HG02571 (cell line): ENCODE results near the gene KDM2B.
"Not testable (repeated sequence)": the region's sequence is repeated elsewhere in the genome, so short reads cannot be mapped to it uniquely, and the experiment has no call there.

Experiments used
- ATAC-seq: cut with Tn5 transposase; IDR thresholded peaks from one replicate; pipeline ENCODE4 v1.9.1; 2021; ENCODE audit warnings: mild to moderate bottlenecking, moderate library complexity; ENCODE audit not compliant: unreplicated experiment

KDM2B gene

DNA sequence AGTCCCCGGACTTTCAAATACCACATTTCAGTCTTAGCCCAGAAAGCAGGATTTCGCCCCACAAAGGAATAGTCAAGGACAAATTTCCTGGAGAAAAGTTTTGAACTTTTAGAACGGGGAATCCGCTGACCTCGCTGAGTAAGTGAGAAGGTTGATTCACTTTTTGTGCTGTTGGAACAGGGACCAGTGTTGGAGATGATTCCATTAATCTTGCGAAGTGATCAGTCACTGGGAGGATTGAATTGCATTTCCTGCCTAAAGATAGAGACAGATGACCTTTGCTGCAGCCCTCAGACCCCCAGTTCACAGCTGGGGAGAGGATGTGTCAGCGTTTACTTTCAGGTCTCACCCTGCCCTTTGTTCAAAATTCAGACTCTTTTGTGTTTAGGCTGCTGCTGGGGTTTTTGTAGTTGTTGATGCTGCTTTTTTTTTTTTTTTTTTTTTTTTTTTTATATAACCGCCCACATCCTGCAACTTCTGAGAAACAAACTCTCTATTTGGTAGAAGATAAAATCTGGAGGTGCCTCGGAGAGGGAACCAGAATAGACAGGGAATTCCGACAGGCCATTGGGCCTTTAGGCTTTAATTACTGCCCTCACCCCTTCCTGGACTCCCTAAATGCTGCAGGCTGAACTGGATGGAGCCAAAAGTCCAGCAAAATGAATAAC lies 9.8 kb upstream of the KDM2B start:
- peak; percentile 20 for ATAC-seq

DNA sequence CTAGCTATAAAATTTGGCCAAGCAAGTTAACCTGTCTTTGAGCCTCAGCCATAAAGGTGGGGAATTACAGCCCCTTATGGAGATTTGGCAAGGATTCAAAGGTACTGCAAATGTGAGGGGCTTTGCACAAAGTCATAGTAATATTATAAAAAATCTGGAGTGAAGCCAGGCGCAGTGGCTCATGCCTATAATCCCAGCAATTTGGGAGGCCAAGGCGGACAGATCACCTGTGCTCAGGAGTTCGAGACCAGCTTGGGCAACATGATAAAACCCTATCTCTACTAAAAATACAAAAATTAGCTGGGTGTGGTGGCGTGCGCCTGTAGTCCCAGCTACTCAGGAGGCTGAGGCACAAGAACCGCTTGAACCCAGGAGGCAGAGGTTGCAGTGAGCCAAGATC lies 4.1 kb upstream of the KDM2B start:
- ATAC-seq, result not testable (repeated sequence)

DNA sequence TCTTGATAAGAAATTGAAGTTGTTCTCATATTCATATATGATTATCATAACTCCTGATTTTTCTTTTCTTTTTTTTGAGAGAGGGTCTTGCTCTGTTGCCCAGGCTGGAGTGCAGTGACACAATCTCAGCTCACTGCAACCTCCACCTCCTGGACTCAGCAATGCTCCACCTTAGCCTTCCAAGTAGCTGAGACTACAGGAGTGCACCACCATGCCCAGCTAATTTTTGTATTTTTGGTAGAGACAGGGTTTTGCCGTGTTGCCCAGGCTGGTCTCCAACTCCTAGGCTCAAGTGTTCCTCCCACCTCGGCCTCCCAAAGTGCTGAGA lies 2.5 kb upstream of the KDM2B start:
- not testable (repeated sequence) for ATAC-seq

DNA sequence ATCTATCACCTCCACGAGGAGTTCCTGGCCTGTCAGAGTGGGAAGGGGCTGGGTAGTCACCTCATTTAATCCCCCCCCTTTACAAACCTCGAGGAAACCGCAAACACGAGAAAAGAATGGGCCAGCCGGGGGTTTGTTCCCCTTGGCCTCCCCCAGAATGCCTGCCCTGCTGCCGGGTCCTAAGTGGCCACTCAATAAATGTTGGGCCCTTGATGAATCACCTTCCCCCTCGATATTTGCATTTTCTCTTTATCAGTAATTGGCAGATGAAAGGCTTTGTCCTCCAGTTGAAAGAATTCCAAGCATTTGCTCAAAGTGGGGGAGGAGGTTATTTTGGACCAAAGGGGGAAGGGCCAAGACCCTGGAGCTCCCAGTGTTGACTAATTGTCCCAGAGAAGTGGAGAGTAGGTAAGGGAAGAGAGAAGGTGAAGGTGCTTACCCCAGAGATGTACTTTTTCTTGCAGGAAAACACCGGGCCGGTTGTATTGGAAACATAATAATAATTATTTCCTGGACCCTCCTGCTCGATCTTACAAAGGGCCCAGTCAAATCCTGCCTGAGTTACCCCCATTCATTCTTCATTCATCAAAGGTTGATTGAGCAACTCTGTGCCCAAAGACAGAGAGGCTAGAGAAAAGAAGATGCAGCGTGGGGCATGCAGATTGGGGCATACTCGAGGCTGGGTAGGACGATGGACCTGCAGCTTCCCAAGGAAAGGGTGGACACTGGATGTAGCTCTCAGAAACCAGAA lies 1.9 kb upstream of the KDM2B start:
- no peak for ATAC-seq

DNA sequence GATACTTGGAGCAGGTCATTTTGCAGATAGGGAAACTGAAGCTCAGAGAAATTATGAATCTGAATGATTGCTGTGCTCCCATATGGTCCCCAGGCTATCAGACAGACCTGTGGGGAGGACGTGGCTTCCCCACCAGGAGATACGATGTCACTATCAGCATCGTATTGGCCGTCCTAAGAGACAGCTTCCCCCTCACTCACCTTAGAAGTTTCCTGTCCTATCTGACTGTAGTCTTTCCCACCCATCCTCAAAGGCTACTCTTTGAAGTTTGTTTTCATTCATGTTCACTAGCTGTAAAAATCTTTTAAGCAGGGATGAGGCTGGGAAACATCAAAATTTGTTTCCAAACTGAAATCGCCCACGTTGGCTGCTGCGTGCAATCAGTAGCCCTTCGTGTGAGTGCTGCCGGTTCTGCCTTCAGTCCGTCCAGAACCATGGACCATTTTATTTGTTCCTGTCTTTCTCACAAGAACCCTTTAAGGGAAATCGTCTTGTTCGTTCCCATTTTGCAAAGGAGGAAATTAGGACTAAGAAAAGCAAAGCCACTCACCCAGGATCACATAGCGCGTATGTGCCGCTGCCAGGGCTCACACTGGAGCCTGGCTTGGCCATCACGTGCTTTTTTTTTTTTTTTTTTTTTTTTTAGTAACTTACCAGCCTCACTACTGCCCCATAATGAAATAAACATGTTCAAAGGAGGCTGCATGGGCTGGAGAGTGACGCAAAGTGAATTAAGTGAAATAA lies 1.0 kb upstream of the KDM2B start:
- no peak for ATAC-seq

DNA sequence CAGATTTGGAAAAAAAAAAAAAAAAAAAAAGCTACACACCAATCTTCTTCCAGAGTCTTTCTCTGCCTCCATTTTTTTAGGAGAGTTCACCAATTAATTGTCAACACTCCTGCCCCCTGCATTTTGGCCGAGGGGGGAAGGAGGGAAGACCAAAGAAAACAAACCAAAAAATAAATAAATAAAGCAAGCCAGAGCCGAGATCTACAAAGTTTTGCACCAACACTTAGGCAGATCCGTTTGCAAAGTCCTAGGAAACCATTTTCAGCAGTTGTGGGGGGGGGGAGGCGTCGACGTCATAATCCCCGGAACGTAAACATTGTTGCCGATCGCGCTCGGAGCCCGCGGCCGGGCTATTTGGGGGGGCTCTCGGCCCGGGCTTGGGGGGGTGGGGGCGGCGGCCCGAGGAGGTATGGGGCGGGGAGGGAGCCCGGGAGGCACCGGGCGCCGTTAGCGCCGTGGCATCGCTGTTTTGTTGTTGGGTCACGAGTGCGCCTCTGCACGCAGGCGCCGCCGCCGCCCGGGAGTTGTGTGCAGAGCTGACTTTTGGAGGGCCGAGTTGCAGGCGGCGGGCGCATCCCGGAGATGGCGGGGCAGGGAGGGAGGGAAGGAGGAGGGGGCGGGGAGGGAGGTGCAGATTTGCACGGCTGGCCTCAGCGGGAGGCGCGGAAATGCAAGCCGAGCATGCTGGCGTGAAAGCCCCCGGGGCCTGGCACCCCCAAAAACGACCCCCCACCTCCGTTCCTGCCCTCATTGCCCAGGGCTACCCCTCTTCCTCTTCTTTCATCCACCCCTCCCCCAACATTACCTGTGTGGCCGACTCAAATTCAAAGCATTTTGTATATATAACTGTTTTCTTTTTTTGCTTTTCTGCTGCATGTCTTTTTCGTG lies 598 bp downstream of the KDM2B start:
- no peak for ATAC-seq

DNA sequence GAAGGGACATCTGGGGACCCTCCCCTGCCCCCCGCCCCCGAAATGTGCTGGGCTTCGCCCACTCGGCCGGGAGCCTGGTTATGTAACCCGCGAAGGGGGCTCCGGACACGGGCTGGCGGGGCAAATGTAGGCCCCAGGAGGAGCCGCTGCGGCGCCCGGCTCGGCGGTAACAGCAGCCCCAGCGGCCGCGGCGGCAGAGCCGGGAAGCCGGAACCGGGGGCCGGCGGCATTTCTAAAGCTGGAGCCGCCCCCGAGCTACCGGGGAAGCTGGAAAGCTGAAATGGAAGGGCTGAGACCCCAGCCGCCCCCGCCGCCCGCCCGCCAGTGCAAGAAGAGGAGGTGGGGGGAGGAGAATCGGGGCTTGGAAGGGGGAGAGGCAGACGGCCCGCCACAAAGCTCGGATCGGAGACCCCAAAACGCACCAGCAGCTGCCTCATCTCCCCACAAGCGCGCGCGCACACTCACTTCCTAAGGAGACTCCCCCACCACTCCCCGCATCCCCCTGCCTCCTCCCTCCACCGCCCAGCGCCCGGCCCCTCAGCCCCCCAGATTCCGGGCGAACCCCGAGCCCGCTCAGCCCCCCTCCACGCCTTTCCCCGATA lies 1.5 kb downstream of the KDM2B start:
- no peak for ATAC-seq

DNA sequence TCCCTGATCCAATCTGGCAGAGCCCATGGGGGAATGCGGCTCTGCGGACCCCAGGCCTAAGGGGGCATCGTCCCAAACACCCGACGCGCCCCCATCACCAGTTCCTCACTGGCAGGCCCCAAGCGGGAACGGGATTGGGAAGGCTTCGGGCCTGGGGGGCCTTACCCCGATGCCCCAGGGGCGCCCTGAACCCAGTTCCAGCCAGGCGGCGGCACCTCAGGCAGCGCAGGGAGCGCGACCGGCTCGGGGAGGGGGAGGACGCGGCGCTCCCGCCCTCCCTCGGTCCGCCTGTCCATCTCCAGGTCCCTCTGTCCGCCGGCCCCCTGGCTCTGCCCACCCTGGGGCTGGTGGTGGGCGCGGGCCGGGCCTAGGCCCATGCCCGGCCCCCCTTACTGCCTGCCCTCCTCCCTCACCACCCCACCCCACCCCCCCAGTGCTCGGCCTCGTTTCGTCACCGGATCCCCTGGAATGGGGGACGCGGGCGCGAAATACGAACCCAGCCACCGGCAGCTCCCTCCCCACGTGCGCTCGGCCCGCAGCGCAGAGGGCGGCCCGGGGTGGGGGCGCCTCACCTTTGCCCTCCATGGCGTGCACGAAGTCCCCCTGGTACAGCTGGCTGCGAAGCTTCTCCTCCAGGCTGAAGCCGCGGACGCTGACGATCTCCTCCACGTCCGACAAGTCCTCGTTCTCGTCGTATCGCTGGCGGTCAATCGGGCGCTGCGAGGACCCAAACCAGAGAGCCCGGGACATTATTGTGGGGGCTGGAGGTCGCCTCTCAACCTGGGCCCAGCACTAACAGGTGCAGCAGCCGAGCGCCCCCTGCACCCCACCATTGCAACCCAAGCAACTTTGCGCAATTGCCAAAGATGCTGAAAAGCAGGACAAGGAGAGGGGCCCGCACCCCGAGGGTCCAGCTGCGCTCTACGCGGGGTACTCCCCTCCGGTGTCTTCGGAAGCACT lies 2.3 kb downstream of the KDM2B start:
- ATAC-seq, result no peak

DNA sequence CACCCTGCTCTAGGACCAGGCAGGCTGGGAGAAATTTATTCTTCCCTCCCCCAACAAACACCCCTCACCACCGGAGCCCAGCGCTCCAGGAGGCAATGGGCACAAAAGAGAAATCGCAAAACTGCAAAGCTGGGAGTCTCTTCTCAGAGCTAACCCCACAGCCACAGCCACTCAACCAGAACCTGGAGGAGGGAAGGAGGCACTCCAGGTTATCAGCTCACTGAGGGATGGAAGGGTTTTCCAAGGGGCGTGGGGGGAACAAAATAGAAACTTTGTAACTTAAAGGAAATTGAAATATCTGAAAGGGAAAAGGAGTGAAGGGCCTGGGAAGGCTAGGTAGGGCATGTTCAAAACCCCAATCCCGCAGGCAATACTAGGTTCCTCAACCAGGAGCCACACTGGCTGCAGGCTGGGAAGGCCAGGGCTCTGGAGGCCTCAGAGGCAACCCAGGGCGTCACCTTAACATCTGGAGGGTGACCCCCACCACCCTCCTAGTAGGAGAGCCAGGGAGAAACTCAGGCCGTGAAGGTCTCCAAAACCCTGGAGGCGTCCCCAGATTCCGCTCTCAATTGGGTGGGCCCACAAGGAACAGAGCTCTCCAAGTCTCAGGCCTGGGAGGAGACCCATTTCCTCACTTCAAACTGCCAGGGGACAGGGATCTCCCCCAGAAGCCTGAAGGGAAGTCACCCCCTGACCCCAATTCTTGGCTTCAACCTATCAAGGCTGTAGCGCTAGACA lies 3.2 kb downstream of the KDM2B start:
- no peak for ATAC-seq

DNA sequence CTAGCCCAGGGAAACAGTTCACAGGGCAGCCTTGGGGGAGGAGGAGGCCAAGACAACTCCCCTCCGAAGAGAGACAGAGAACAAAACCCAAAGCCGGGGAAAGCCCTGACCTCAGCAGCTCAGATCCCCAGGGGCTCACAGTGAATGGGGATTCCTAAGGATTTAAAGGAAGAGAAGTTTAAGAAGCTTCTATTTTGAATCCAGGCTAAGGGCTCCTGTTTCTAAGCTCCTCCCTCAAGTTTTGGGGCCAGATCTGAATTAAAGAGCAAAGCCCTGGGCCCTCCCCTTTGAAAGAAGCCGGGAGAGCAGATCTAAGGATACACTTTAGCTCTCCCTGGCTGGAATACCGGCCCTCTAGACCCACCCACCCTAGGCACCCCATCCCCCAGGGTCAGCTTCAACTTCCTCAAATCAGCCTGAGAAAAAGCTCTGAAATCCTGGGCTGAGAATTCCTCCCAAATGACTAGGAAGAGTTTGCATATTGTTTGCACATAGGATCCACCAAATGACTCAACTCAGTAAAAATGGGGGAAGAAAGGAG lies 3.9 kb downstream of the KDM2B start:
- ATAC-seq, result no peak

DNA sequence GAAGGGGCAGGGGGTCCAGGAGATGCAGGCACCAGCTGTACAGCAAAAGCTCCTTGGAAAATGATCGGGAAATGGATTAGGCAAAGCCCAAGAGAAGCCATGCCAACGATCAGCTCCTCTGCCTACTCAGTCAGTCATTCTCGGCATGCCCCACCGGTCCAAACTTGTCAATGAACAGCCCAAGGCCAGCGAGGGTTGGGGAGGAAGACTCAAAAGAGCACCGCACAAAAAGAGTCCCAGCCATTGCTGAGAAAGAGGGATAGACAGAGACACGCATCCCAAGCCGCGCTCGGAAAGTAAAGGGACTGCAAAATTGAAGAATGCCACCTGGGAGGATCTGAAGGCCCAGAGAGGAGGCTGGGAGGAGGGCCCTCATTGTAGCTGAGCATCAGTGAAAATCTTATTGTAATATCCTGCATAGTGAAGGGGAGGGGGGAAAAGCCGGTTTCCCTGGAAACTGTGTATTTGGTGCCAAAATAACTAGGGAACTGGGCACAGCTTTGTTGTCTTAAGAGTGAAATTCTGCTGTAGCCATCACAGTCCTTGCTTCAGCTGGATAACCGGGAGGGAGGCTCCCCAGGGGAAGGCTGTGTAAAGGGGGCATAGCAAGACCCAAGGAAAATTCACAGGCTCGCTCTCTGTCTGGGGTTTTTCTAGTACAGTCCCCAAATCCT lies 4.7 kb downstream of the KDM2B start:
- no peak for ATAC-seq

DNA sequence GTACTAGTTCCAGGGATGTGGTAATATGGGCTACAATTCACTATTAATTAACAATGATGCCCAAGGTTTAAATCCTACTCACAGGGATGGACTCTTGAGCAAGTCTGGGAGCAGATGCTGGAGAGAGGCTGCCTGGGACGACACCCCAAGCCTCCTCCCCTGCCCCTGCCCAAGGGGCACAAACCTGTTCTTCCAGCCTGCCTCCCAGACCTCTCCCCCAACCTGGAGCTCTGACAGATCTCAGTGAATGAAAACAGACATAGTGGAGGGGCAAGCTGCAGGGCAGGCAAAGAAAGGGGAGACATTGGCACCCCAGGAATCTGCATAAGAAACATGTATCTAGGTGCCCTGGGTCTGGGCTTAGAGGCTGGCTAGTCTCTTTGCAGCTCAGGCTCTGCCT lies 5.8 kb downstream of the KDM2B start:
- ATAC-seq, result no peak

DNA sequence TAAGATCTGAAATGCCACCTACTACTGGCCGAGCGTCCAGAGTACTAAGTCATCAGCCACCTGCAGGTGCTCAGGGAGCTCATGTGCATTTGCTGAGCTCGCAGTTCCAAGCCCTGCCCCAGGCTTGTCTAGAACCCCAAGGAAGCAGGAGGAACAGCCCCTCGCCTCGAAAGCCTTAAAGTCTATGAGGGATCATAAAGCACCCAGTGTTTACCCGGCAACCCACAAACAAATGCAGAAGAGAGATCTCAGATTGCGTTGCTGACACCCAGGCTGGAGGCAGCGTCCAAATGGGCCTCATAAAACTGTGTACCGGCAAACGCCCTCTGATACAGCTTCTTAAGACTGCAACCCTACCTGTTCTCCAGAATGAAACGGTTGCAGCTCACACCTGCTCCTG lies 6.8 kb downstream of the KDM2B start:
- ATAC-seq, result no peak

DNA sequence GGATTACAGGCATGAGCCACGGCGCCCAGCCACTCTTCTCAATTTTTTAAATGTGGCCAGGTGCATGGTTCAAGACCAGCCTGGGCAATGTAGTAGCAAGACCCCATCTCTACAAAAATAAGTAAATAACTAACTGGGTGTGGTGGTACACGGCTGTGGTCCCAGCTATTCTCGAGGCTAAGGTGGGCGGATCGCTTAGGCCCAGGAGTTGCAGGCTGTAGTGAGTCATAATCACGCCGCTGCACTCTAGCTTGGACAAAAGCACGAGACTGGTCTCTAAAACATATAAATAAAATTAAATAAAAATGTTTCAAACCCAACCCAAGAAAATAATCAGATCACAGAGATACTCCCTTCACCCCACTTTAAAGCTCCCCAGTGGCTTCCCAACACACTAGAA lies 8.9 kb downstream of the KDM2B start:
- ATAC-seq, result no peak

DNA sequence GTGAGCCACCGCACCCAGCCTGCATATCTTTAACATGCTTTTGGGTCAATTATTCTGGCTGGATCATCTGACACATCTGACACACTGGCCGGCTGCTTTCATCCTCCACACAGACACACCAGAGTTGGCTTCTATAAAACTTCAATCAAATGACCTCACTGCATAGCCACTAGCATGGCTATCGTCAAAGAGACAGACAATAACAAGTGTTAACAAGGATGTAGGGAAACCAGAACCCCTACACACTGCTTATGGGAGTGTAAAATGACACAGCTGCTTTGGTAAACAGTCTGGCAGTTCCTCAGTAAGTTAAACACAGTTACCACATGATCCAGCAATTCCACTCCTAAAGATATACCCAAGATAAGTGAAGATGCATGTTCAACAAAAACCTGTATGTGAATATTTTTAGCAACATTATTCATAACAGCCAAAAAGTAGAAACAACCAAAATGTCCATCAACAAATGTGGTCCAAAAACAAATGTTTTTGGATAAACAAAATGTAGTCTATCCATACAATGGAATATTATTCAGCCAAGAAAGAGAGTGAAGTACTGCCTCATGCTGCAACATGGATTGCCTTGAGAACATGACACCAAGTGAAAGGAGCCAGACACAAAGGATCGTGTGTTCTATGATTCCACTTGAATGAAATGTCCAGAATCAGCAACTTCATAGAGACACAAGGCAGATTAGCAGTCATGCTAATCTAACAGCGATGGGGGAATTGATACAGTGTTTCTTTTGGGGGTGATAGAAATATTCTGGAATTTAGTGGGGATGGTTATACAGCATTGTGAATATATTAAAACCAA lies 10.1 kb downstream of the KDM2B start:
- ATAC-seq, result no peak

DNA sequence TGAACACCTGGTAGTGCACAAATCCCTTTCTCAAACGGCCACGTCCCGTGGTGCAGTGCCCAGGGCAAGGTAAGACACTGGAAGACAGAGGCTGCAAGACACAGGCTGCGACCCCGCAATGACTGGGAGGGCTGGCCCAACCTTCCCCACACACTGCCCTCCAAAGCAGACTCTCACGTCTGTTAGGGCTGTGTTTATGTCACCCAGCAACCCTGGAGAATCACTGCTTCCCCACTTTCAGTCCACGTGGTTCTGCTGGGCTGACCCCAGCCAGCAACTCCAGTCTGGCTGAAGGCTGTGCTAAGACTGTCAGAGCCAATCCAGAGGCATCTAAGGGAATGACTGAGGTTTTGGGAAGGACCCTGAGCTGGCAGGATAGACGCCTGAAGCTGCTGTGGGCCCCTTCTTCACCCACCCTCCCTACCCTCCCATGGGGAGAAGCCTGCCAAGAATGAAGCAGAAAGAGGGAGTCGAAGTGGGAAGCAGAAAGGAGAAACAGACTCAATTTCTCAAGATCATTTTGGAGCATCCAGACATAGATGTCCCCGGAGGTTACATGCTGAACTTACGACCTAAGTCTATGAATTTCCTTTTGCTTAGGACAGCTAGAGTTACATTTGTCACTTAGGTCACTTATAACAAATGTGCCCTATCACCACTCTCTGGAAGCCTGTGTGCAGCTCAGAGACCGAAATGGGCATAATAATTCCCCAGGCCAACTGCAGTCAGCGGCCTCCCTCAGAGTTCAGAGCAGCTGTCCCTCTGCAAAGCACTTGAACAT lies 11.7 kb downstream of the KDM2B start:
- ATAC-seq, result no peak
